Esophagus (tissue), 2 donors: ENCODE results near the gene TNFRSF8. TPM values are rescaled to one million over a fixed set of nuclear protein-coding genes. Genes with fewer than 3 reads are reported as not detected.

ENCODE experiments used
- H3K27ac ChIP-seq, 2 donors: one replicate each; pipeline ENCODE4 v1.5.1; 2013; ENCODE audit warnings: low read depth in 2 of 2, mild to moderate bottlenecking in 2 of 2, inconsistent platforms in 1 of 2, low read length in 1 of 2, moderate library complexity in 1 of 2
- H3K27me3 ChIP-seq, 2 donors: one replicate each; pipeline ENCODE4 v1.6.1; 2013; ENCODE audit warnings: low read length in 2 of 2, control low read depth in 1 of 2, mild to moderate bottlenecking in 1 of 2; ENCODE audit not compliant: insufficient read depth in 2 of 2, control insufficient read depth in 1 of 2
- H3K36me3 ChIP-seq, 2 donors: one replicate each; pipeline ENCODE4 v1.6.1; 2013; ENCODE audit warnings: low read length in 1 of 2; ENCODE audit not compliant: control insufficient read depth in 2 of 2, insufficient read depth in 2 of 2
- H3K4me1 ChIP-seq, 2 donors: one replicate each; pipeline ENCODE4 v1.6.1; 2013; ENCODE audit warnings: low read length in 1 of 2; ENCODE audit not compliant: control insufficient read depth in 2 of 2, insufficient read depth in 2 of 2
- H3K4me3 ChIP-seq, 2 donors: one replicate each; pipeline ENCODE4 v1.5.1; 2013; ENCODE audit warnings: low read length in 2 of 2, mild to moderate bottlenecking in 2 of 2, low read depth in 1 of 2, moderate library complexity in 1 of 2
- H3K9me3 ChIP-seq, 2 donors: one replicate each; pipeline ENCODE4 v1.6.1; 2013; ENCODE audit warnings: mild to moderate bottlenecking in 2 of 2, low read depth in 1 of 2, low read length in 1 of 2, moderate library complexity in 1 of 2; ENCODE audit not compliant: control insufficient read depth in 2 of 2, insufficient read depth in 1 of 2
- WGBS, 2 donors: extraction: QIAGEN DNeasy Blood & Tissue Kit; methylation state at CpG; one replicate each; pipeline ENCODE4 v1.1.7; 2013; 5-methylcytosine and 5-hydroxymethylcytosine counted together
- polyA plus RNA-seq, 2 donors: library from polyadenylated mRNA; stranded (reverse); fragments of 200-250 nt; gene quantifications; one replicate each; pipeline ENCODE4 v1.2.3, GENCODE V29; 2013
- donor health status: healthy with polysubstance abuse.
- donor health status: Bipolar disorder and iron deficiency.

TNFRSF8 gene
- under 1 TPM; 0.14 TPM for polyA plus RNA-seq

GRCh38 chr1:12063141-12064072, at the start of gene TNFRSF8:
Gene TNFRSF8 (plus strand): TSS chr1:12063303. CDS start chr1:12063599, 296 bp downstream.
- WGBS, 2 donors: 2 to 3% methylated on average over 70 to 72 of the region's 72 CpGs
- Histone ChIP-seq H3K4me3 (no peak within 1 kb of the TSS), H3K4me1 (peaks cover 4 to 9% of the 10 kb centered on the region in 2 donors), H3K9me3 (peaks cover 2 to 3% of the 10 kb centered on the region in 2 donors), H3K36me3 (no peaks in the 10 kb centered on the region), H3K27me3 (peaks cover 0 to 11% of the 10 kb centered on the region in 2 donors), H3K27ac (no peak within 1 kb of the TSS)

GRCh38 chr1:12014141-12014991, 48.7 kb upstream of the TNFRSF8 start:
- H3K27ac ChIP-seq: peak overlapping the region in 1 of 2 donors; percentile 37
- no peaks in the 10 kb centered on the region for H3K27me3 ChIP-seq
- peaks cover 21 to 33% of the 10 kb centered on the region in 2 donors for H3K36me3 ChIP-seq
- 77 to 82% methylated on average over 16 of the region's 16 CpGs for WGBS, 2 donors
- H3K4me1 ChIP-seq: peaks cover 0 to 2% of the 10 kb centered on the region in 2 donors
- H3K9me3 ChIP-seq: no peaks in the 10 kb centered on the region
- H3K4me3 ChIP-seq: no peak overlapping the region

GRCh38 chr1:12015001-12015491, 48.1 kb upstream of the TNFRSF8 start:
- Histone ChIP-seq H3K4me1 (peaks cover 2% of the 10 kb centered on the region in 2 donors), H3K36me3 (peaks cover 21 to 28% of the 10 kb centered on the region in 2 donors), H3K4me3 (no peak overlapping the region), H3K9me3 (no peaks in the 10 kb centered on the region), H3K27ac (no peak overlapping the region), H3K27me3 (no peaks in the 10 kb centered on the region)
- 82 to 85% methylated on average over 10 of the region's 10 CpGs for WGBS, 2 donors

GRCh38 chr1:12015499-12015898, 47.6 kb upstream of the TNFRSF8 start:
- Histone ChIP-seq H3K27ac (no peak overlapping the region), H3K4me3 (no peak overlapping the region), H3K4me1 (peaks cover 2 to 5% of the 10 kb centered on the region in 2 donors), H3K9me3 (no peaks in the 10 kb centered on the region), H3K27me3 (no peaks in the 10 kb centered on the region), H3K36me3 (peaks cover 18 to 24% of the 10 kb centered on the region in 2 donors)
- 92 to 96% methylated on average over 9 of the region's 9 CpGs for WGBS, 2 donors

GRCh38 chr1:12016182-12016581, 46.9 kb upstream of the TNFRSF8 start:
- Histone ChIP-seq H3K27me3 (no peaks in the 10 kb centered on the region), H3K4me3 (no peak overlapping the region), H3K9me3 (no peaks in the 10 kb centered on the region), H3K27ac (no peak overlapping the region), H3K36me3 (peaks cover 13 to 18% of the 10 kb centered on the region in 2 donors), H3K4me1 (peaks cover 2 to 5% of the 10 kb centered on the region in 2 donors)
- WGBS, 2 donors: 83 to 93% methylated on average over 2 to 3 of the region's 3 CpGs

- Histone ChIP-seq H3K27me3 (no peaks in the 10 kb centered on the region), H3K4me1 (peaks cover 0 to 5% of the 10 kb centered on the region in 2 donors), H3K36me3 (peaks cover 0 to 13% of the 10 kb centered on the region in 2 donors), H3K27ac (peak overlapping the region; percentile 70 to 73), H3K4me3 (peak overlapping the region; percentile 86 to 87), H3K9me3 (no peaks in the 10 kb centered on the region)
- WGBS, 2 donors: 8 to 10% methylated on average over 12 of the region's 12 CpGs
These were observed 43.1 kb upstream of the TNFRSF8 start for GRCh38 chr1:12019858-12020509.

GRCh38 chr1:12021616-12022015, 41.5 kb upstream of the TNFRSF8 start:
- Histone ChIP-seq H3K9me3 (no peaks in the 10 kb centered on the region), H3K27me3 (no peaks in the 10 kb centered on the region), H3K4me3 (no peak overlapping the region), H3K27ac (no peak overlapping the region), H3K4me1 (peaks cover 0 to 5% of the 10 kb centered on the region in 2 donors), H3K36me3 (peaks cover 0 to 16% of the 10 kb centered on the region in 2 donors)
- 89 to 94% methylated on average over 9 of the region's 9 CpGs for WGBS, 2 donors

GRCh38 chr1:12022036-12022435, 41.1 kb upstream of the TNFRSF8 start:
- peaks cover 0 to 5% of the 10 kb centered on the region in 2 donors for H3K4me1 ChIP-seq
- WGBS, 2 donors: 92 to 96% methylated on average over 14 of the region's 14 CpGs
- H3K36me3 ChIP-seq: peaks cover 0 to 16% of the 10 kb centered on the region in 2 donors
- H3K27me3 ChIP-seq: no peaks in the 10 kb centered on the region
- H3K9me3 ChIP-seq: no peaks in the 10 kb centered on the region
- no peak overlapping the region for H3K4me3 ChIP-seq
- no peak overlapping the region for H3K27ac ChIP-seq

- H3K27me3 ChIP-seq: no peaks in the 10 kb centered on the region
These were observed 36.5 kb upstream of the TNFRSF8 start for GRCh38 chr1:12026586-12026985.

More at GRCh38 chr1:12026586-12026985, 36.5 kb upstream of the TNFRSF8 start:
- Histone ChIP-seq H3K4me3 (no peak overlapping the region), H3K27ac (no peak overlapping the region), H3K4me1 (no peaks in the 10 kb centered on the region), H3K9me3 (no peaks in the 10 kb centered on the region), H3K36me3 (peaks cover 0 to 37% of the 10 kb centered on the region in 2 donors)
- WGBS, 2 donors: 90 to 91% methylated on average over 10 of the region's 10 CpGs
